ENCODE results near the gene OR2T10.
"Not testable (repeated sequence)": the region's sequence is repeated elsewhere in the genome, so short reads cannot be mapped to it uniquely, and the experiment has no call there.

GRCh38 chr1:248636612-248637011 is 39.1 kb upstream of the OR2T10 start:
- not testable (repeated sequence) for TF ChIP-seq CTCF (conservative IDR thresholded peaks at IDR 0.05 in 1 of 2, IDR thresholded peaks at IDR 0.05 in 1 of 2; ENCODE audit: extremely low read depth in 1 of 2, insufficient read depth in 1 of 2, low read depth in 1 of 2, low read length in 2 of 2); EZH2 (IDR thresholded peaks at IDR 0.05; ENCODE audit: borderline replicate concordance, low read length)

Data from mammary epithelial cell (primary cell).